Measurements from ENCODE around the gene CRELD1. TPM values are rescaled to one million over a fixed set of nuclear protein-coding genes. Genes with fewer than 3 reads are reported as not detected.

Gene CRELD1
- total and polyA plus RNA-seq, 2 of the 13 experiments (the other 11 are each of a cell fraction or from before 2014, with no cell fraction given): 27.1 to 61.9 TPM

- peak; percentile 73 for TF ChIP-seq TFDP2 (CRISPR knock-in tag; IDR thresholded peaks at IDR 0.05)
- peak; percentile 89; the same call in 1 of the 2 replicates for TF ChIP-seq CREBL2 (CRISPR knock-in tag; IDR thresholded peaks at IDR 0.05; ENCODE audit: borderline replicate concordance)
- peak; percentile 81 for TF ChIP-seq MED13 (CRISPR knock-in tag; IDR thresholded peaks at IDR 0.05)
- TF ChIP-seq CREB3 (CRISPR knock-in tag; IDR thresholded peaks at IDR 0.05): peak; percentile 85
- TF ChIP-seq AKAP8 (CRISPR knock-in tag; IDR thresholded peaks at IDR 0.05): 0 out of 2 replicates have a peak, but pooled peaks have one; percentile 55
- peak; percentile 59; the same call in 1 of the 2 replicates for TF ChIP-seq BRD4 (CRISPR knock-in tag; IDR thresholded peaks at IDR 0.05)
- peak; percentile 84 for TF ChIP-seq STAG1 (CRISPR knock-in tag; IDR thresholded peaks at IDR 0.05)
- TF ChIP-seq NFYC (CRISPR knock-in tag; IDR thresholded peaks at IDR 0.05): peak; percentile 34; the same call in 1 of the 2 replicates
- 0 out of 2 replicates have a peak, but pooled peaks have one; percentile 17 for TF ChIP-seq TRAFD1 (CRISPR knock-in tag; IDR thresholded peaks at IDR 0.05; ENCODE audit: borderline replicate concordance)
- TF ChIP-seq ISL2 (CRISPR knock-in tag; IDR thresholded peaks at IDR 0.05): peak; percentile 63; the same call in 1 of the 2 replicates
- no peak for TF ChIP-seq EHMT2 (IDR thresholded peaks at IDR 0.05; ENCODE audit: borderline replicate concordance, low read depth, low read length)
- peak; percentile 67 for TF ChIP-seq MNT (IDR thresholded peaks at IDR 0.05)
- TF ChIP-seq, protein P1, sequence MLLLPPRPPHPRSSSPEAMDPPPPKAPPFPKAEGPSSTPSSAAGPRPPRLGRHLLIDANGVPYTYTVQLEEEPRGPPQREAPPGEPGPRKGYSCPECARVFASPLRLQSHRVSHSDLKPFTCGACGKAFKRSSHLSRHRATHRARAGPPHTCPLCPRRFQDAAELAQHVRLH (CRISPR knock-in tag; IDR thresholded peaks at IDR 0.05; ENCODE audit: borderline replicate concordance, low read depth): 0 out of 2 replicates have a peak, but pooled peaks have one; percentile 21
- no peak for TF ChIP-seq STAT5B (CRISPR knock-in tag; IDR thresholded peaks at IDR 0.05)
- TF ChIP-seq ZNF383 (CRISPR knock-in tag; IDR thresholded peaks at IDR 0.05; ENCODE audit: borderline replicate concordance): peak; percentile 90; the same call in 1 of the 2 replicates
- TF ChIP-seq ZNF674 (CRISPR knock-in tag; IDR thresholded peaks at IDR 0.05; ENCODE audit: low read depth): no peak
- TF ChIP-seq FOXA3 (CRISPR knock-in tag; IDR thresholded peaks at IDR 0.05): peak; percentile 57; the same call in 1 of the 2 replicates
- peak; percentile 85; the same call in 1 of the 2 replicates for TF ChIP-seq SRY (CRISPR knock-in tag; IDR thresholded peaks at IDR 0.05)
- no peak for TF ChIP-seq ZNF24 (IDR thresholded peaks at IDR 0.05)
- peak; percentile 50; the same call in 1 of the 2 replicates for TF ChIP-seq ZNF629 (CRISPR knock-in tag; conservative IDR thresholded peaks at IDR 0.05)
- TF ChIP-seq, protein P2, sequence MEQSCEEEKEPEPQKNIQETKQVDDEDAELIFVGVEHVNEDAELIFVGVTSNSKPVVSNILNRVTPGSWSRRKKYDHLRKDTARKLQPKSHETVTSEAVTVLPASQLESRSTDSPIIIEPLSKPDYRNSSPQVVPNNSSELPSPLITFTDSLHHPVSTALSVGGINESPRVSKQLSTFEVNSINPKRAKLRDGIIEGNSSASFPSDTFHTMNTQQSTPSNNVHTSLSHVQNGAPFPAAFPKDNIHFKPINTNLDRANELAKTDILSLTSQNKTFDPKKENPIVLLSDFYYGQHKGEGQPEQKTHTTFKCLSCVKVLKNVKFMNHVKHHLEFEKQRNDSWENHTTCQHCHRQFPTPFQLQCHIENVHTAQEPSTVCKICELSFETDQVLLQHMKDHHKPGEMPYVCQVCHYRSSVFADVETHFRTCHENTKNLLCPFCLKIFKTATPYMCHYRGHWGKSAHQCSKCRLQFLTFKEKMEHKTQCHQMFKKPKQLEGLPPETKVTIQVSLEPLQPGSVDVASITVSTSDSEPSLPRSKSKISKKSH (CRISPR knock-in tag; IDR thresholded peaks at IDR 0.05; ENCODE audit: borderline replicate concordance): 0 out of 2 replicates have a peak, but pooled peaks have one; percentile 15
Observed at GRCh38 chr3:9947025-9947995, 13.7 kb downstream of the CRELD1 start (continued).
